GM21390 (cell line): ENCODE data around the gene ADAMTS15.

ENCODE experiments used
- ATAC-seq: cut with Tn5 transposase; IDR thresholded peaks from one replicate; pipeline ENCODE4 v1.9.1; 2021; ENCODE audit not compliant: unreplicated experiment

ADAMTS15 gene

GRCh38 chr11:130456286-130456685 lies 7.8 kb downstream of the ADAMTS15 start:
- no peak for ATAC-seq

- no peak for ATAC-seq
These were observed 9.4 kb downstream of the ADAMTS15 start for GRCh38 chr11:130457623-130458409.

GRCh38 chr11:130458410-130458729 lies 9.9 kb downstream of the ADAMTS15 start:
- ATAC-seq = no peak

GRCh38 chr11:130459521-130459920 lies 11.1 kb downstream of the ADAMTS15 start:
- ATAC-seq = no peak

- ATAC-seq = no peak
These were observed 13.8 kb downstream of the ADAMTS15 start for GRCh38 chr11:130462101-130462885.

GRCh38 chr11:130462931-130463330 lies 14.5 kb downstream of the ADAMTS15 start:
- no peak for ATAC-seq

GRCh38 chr11:130464291-130464812 lies 15.9 kb downstream of the ADAMTS15 start:
- ATAC-seq = no peak

- ATAC-seq = no peak
These were observed 16.8 kb downstream of the ADAMTS15 start for GRCh38 chr11:130465263-130465662.

- ATAC-seq = no peak
These were observed 18.9 kb downstream of the ADAMTS15 start for GRCh38 chr11:130467116-130467900.

- no peak for ATAC-seq
These were observed 20.7 kb downstream of the ADAMTS15 start for GRCh38 chr11:130469181-130469580.

- no peak for ATAC-seq
These were observed 22.6 kb downstream of the ADAMTS15 start for GRCh38 chr11:130470832-130471706.

- ATAC-seq = no peak
These were observed 23.4 kb downstream of the ADAMTS15 start for GRCh38 chr11:130471731-130472433.

GRCh38 chr11:130472434-130472961 lies 24.1 kb downstream of the ADAMTS15 start:
- ATAC-seq = no peak

GRCh38 chr11:130473056-130473794 lies 24.8 kb downstream of the ADAMTS15 start:
- no peak for ATAC-seq

GRCh38 chr11:130473795-130474377 lies 25.4 kb downstream of the ADAMTS15 start:
- no peak for ATAC-seq

- no peak for ATAC-seq
These were observed 26.4 kb downstream of the ADAMTS15 start for GRCh38 chr11:130474637-130475400.

- no peak for ATAC-seq
These were observed 27.1 kb downstream of the ADAMTS15 start for GRCh38 chr11:130475426-130476053.
